Ramos (cell line): Measurements from ENCODE around the gene GRIK4.

Experiments
- in situ Hi-C: fragments of 300-500 bp; cut with MboI; formaldehyde crosslinking; loops from one replicate; pipeline ENCODE4 v1.14.3; 2022; ENCODE audit warnings: low sequenced_read_pairs; ENCODE audit not compliant: unreplicated experiment

The GRIK4 gene

DNA sequence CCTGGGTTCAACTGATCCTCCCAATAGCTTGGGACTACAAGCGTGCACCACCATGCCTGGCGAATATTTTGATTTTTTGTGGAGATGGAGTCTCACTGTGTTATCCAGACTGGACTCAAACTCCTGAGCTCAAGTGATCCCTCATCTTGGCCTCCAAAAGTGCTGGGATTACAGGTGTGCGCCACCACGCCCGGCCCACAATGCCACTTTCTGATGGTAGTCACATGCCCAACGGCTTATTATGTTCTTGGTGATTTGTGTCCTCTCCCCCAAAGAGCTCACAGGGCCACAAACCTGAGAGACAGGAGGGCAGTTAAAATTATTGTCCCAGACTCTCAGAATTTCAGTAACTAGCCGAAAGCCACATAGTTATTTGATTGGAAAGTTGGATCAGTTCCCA is 9.6 kb downstream of the GRIK4 start:
- in situ Hi-C loops, result loop anchor here (25.0 kb wide), 1 partner anchor 291 kb away; no protein-coding TSS in a partner anchor

DNA sequence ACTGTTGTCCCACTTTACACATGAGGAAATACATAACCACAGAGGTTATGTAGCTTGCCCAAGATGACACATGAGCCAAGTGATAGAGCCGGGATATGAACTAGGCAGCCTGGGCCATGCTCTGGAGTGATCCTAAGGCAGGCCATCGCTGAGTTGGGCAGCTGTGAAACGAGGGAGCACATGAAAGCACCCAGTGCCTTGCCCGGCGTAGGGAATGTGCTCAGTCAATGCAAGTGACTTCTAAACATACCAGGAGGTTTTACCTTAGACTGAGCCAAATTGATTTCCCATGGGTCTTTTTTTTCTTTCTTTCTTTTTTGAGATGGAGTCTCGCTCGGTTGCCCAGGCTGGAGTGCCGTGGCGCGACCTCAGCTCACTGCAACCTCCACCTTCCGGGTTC is 10.5 kb downstream of the GRIK4 start:
- in situ Hi-C loops, result loop anchor here (25.0 kb wide), 1 partner anchor 290 kb away; no protein-coding TSS in a partner anchor

DNA sequence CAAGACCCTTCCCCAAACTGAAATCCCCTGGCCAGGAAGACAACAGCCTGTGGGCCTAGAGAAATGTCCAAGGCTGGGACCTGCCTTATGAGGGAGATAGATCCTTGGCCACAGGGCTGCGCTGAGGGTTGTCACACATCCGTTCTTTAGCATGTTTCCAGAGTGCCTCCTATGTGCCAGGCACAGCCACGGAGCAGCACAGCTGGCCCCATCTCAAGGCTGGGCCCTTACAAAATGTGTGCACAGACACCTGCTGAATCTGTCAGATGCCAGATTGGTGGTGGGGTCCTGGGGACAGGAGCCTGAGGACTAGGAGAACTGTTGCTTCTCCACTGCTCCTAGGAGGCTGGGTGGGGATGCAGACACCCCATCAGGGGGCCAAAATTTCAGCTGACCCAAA is 11.2 kb downstream of the GRIK4 start:
- in situ Hi-C loops, result loop anchor here (25.0 kb wide), 1 partner anchor 290 kb away; no protein-coding TSS in a partner anchor

DNA sequence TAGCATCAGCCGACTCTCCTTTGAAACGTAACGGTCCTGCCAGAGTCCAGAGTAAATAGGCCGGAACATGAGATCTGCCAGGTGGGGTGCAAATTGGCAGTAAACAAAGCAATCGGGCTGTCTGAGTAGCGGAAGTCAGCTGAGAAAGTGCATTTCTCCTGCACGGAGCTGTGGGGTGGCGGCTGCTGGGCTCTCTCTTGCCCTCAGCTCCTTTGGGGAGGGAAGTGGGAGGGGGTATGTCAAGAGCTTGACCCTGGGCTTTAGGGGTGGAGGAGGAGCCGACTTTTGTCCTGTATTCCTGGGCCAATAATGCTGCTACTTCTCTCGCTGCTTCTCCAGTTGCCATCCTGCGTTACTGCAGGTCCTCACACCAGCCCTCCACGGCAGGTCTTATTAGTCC is 11.6 kb downstream of the GRIK4 start:
- in situ Hi-C loops, result loop anchor here (25.0 kb wide), 1 partner anchor 289 kb away; no protein-coding TSS in a partner anchor

DNA sequence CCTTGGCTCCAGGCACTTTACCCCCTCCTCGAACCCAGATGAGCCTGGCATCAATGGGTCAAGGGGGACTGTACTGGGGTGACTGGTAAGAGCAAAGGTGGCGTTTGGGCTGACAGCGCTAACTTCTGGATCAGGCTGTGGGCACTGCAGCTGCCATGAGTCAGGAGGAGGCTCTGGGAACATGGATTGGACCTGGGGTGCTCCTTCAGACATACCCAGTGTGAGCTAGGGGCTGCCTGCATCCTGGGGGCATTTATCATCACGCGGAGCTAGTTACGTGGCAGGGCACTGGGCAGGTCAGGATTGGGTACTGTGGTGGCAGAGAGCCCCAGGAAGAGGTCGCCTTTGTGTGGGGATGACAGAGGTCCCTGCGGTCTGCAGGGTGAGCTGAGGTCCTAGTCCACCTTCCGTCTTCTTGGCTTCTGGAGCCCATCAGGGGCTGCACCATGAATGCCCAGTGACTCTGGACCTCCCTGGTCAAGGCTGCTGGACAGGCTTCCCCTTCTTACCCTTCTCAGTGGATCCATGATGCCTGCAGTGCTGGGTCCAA is 13.1 kb downstream of the GRIK4 start:
- in situ Hi-C loops, result loop anchor here (25.0 kb wide), 1 partner anchor 288 kb away; no protein-coding TSS in a partner anchor

DNA sequence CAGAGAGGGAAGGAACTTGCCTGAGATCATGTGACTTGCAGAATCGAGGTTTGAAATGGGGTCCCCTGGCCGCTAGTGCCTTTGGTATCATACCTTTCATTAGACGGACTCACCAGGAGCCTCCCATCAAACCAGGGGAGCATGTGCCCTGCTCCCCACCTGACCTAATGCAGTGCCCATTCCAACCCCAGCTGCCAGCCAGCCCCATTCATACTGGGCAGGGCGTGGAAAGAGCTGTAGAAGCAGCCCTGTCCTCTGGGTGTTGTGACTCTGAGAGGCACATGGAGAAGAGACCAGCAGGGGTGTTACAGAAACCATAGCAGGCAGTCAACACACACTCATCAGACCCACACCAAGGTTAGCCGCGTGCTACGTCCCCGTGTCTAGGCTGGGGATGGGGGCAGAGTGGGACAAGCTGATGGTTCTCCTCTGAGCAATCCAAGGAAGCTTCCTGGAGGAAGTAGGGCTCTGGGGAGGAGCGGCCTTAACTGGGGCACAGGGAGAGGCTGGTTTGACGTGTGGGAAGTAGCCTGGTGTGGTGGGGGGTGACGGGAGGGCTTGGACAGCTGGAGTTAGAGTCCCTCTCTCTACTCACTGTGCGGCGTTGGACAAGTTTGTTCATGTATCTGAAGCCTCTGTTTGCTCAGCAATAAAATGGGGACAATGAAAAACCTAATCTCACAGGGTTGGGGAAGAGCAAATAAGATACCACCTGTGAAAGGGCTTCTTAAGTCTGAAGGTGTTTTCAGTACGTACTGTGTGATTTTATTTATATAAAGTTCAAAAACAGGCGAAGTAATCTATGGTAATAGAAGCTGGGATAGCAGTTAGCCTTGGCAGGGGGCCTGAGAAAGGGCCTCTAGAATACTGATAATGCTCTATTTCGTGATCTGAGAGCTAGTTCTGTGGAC is 14.0 kb downstream of the GRIK4 start:
- in situ Hi-C loops, result no loop called here

DNA sequence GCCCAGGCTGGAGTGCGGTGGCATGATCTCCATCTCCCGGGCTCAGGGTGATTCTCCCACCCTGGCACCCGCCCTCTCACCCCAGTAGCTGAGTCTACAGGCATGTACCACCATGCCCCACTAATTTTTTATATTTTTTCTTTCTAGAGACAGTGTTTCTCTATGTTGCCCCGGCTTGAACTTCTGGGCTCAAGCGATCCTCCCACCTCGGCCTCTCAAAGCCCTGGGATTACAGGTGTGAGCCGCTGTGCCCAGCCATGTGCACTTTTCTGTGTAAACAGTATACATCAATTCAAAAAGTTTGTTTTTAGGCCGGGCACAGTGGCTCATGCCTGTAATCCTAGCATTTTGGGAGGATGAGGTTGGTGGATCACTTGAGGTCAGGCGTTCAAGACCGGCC is 14.7 kb downstream of the GRIK4 start:
- in situ Hi-C loops, result no loop called here

DNA sequence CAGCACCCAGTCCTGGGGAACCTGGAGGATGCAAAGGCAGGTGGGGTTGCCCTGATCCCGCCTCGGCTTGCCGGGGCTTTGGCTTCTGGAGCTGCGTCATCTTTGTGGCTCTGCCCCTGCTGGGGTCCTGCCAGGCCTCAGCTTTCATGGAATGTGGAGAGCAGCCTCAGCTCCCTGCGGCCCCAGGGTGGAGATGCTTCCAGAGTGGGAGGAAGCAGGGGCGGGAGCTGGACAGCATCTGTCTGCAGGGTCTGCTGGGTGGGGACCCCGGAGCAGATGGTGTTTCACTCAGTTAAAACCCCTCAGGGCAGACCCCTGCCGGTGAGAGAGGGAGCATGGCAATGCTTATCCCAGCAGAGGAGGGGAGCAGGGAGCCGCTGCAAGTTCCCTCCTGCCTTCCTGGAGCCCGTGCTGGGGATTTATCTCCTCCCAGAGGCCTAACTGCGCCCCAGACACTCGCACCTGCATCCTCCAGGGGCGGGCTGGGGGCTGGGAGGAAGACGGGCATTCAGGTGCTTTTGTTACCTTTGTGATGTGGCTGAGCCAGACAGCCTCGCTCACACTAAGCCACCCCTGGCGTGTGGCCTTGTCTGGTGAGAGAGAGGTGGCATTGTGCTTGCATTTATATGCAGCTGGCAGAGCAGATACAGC is 15.7 kb downstream of the GRIK4 start:
- in situ Hi-C loops, result no loop called here

DNA sequence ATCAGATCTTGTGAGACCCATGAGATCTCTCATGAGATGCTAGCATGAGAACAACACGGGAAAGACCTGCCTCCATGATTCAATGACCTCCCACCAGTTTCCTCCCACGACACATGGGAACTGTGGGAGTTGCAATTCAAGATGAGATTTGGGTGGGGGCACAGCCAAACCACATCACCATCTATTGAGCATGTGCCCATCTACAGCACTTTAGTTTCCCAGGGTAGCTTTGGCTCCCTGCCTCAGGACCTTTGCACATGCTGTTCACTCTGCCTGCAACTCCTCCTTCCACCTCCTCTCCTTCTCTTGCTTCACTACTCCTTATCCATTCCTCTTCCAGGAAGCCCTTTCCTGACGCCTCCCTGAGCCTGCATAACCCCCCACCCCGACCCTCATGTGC is 17.2 kb downstream of the GRIK4 start:
- in situ Hi-C loops, result no loop called here

DNA sequence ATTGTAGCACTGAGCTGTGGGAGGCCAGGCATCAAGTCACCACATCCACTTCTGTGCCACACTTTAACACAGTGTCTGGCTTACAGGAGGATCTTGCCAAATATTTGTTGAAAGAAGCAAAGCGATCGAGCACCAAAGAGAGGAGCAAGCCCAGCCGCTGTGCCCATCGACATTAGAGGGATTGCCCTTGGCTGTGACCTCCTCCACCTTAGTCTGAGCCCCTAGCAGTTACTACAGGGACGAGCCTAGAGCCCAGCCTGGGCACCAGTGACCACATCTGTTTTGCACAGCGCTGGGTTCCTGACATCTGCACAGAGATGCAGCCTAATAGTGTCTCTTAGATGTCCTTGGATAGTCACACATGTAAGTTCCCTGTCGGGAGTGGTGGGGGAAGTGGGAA is 17.7 kb downstream of the GRIK4 start:
- in situ Hi-C loops, result no loop called here

DNA sequence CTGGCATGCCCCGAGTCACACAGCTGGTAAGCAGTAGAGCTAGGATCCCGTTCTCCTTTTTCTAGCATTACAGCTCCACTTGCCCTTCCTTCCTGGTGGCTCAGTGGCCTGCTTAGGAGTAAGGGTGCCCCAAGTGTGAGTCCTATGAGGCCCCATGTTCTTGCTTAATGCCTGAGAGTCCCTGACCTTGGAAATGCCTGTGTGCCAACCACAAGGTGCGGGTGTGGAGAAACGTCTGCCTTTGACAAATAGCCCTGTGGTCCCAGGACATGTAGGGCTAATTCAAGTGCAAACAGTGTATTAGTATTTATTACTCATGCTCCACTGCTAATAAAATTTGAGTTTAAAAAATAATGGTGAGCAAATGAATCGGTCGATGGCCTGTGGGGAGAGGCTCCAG is 18.4 kb downstream of the GRIK4 start:
- in situ Hi-C loops, result no loop called here

DNA sequence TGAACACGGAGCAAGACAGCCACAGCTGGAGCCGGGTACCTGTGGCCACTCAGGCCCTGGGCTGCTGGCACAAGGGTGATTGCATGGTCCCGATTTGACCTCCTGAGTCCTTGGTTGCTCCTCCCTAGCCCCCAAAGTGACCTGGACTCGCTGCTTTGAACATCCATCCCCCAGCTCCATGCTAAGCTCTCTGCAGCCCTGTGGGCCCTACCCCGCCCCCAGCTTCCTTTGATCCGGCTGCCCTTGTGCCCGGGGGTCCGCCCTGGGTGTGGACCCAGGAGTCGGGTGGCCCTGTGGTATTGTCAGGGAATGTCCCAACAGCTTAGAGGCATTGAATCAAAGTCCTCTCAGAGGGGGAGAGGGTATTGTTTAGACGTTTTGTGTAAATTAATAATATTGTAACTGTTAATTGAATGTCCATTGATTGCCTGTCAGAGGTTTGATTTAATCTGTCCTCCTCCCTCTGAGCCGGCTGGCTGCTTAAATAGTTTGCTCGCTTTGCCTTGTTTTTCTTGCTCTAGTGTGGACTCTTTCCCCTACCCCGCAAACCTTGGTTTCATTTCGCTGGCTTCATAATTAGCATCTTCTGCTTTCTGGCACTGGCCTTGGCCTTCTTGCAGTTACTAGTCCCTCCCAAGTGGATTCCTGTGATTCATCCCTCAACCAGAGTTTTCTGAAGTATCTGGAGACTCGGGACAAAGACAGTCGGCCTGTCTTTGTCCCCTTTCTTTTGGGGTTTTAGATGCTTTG is 20.7 kb downstream of the GRIK4 start:
- in situ Hi-C loops, result no loop called here

DNA sequence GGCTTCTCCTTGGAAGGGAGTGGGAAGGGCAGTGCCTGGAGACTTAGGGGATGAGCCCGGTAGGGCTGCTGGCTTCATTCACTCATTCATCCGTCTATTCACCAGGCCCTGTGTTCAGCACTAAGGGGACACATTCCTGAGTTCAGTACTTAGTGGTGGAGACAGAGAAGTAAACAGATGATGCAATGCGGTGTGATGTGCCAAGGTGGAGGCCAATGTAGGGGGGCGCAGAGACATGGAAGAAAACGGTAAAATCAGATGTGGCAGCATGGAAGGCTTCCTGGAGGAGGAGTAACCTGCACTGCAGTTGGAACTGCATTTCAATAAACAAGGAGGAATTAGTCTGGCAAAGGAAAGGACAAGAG is 21.3 kb downstream of the GRIK4 start:
- in situ Hi-C loops, result no loop called here

DNA sequence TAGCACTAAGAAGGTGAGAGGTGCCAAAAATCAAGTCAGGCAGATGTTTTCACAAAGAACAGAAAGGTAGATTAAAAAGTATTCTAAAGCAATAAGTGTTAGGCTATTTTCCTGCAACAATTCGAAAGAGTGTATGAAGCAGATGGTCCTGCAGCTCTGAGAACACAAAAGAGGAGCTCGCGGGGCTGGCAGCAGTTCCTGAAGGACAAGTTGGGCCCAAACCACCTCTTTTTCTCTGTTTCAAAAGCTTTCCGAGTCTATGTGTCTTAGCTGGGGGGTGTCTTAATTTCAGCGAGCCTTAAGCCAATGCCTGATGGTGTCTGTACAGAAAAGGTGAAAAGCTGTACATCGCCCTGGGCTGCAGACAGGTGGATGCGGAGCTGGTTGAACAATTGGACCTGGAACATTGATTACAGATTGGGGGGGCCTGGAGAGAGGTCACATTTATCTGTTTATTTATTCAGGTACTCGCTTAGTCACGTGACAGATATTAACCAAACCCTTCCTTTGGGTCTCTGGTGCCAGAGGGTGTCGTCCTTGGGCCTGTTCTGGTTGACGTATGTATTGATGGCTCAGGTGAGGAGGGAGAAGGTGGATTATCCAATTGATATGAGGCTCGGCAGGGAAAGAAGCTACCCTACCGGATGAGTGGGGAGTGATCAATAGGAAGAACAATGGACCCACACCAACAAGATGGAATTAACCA is 24.7 kb downstream of the GRIK4 start:
- in situ Hi-C loops, result no loop called here

DNA sequence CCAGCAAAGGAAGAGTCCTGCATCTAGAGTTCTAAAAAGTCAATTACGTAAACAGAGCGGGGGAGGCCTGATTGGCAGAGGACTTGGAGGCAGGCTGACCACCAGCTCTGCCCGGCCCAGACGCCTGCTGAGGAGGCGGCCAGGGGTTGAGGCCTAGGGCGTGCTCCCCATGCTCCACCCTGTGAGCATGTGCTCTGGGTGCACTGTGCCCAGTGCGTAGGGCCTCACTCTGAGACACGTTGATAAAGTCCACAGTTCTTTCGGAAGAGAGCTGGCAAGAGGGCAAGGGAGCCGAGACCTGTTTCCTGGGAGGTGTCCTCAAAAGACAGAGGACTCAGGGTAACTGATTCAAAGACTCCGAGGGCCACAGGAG is 25.2 kb downstream of the GRIK4 start:
- in situ Hi-C loops, result no loop called here

DNA sequence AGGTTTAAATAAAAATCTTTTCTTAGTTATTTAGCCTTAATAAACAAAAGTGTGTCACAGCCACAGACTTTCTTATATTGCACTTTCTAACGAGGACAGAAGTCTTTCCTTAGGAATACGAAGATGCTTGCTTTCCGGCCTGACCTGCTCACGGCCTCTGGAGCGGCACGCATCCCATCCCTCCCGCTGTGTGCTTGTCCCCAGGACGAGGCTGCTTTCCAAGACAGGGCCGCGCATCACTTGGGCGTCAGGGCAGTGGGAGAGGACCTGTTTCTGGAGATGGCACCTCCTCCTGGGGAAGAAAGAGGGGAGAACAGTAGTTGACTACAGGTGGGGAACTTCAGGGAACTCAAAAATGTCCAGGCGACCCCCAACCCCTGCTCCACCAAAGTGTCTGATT is 26.4 kb downstream of the GRIK4 start:
- in situ Hi-C loops, result no loop called here

DNA sequence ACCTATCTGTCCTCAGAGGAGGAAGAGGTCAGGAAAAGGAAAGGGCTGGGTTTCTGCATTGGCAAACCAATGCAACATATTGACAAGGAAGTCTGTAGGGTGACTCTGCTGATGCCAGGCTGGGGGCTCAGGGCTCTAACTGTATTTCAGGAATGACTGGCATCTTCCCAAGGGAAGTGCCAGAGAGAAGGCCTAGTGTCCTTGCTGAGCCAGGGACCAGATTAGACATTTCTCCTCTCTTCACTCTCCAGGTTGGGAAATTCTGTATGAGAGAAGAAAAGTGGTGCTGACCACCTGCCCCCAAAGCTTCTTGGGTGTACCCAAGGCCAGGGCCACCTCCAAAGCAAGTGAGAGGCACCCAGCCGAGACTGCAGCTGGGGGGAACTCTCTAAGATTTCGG is 27.2 kb downstream of the GRIK4 start:
- in situ Hi-C loops, result no loop called here

DNA sequence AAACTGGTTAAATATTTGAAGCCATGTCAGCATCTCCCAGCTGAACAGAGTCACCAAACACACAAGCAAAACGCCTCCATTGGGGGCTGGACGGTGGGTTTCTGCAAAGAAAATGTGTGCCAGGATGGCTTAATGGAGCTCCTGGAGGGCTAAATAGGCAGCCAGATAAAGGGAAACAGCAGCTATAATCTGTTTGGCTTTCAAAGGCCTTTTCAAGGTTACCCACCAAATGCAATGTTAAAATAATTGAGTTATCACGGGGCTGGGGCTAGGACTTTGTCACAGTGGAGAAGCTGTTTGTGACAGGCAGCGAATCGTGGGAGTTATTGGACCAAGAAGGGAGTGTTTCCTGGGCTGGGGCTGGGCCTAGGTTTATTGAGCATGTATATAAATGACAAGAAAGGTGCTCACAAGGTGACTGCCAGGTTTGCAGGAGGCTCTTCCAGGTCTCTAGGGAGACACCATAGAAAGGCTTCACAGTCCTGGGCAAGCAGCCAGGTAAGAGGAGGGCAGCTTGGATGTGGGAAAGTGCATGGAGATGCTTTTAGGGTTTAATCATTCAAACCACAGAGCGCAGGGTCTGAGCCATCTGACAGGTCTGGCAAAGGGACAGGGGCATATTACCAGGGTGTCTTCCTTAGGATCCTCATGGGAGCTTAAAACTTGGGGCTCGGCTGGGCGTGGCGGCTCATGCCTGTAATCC is 28.3 kb downstream of the GRIK4 start:
- in situ Hi-C loops, result no loop called here

DNA sequence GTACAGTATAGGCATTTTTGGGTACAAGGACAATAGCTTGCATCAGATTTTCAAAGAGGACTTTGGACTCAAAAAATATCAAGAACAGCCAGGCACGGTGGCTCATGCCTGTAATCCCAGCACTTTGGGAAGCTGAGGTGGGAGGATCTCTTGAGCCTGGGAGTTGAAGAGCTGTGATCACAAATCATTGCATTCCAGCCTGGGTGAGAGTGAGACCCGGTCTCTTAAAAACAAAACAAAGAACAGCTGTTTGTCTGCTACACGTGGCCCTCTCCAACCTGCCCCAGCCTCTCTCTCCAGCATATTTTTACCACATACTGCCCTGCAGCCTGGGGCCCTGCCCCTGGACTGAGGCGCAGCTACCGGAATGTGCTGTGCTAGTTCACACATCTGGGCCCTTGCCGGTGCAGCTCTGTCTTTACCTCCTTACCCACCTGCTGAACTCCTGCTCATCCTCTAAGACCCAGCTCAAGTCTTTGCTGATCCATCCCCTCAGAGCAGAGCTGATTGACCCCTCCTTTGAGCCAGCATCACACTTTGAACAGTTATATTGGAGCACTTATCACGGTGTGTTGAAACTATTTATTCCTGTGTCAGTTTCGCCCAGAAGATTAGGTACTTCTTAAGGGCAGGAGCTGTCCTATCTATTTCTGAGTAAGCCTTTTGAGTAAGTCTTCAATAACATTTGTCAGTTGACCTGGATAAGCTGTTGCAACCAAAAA is 29.4 kb downstream of the GRIK4 start:
- in situ Hi-C loops, result no loop called here
